Measurements from ENCODE around the gene NKD2. TPM values are rescaled to one million over a fixed set of nuclear protein-coding genes. Genes with fewer than 3 reads are reported as not detected.

The NKD2 gene
- total and polyA plus RNA-seq, 12 donors, result 0.22 to 32.8 (median 10.8) TPM

DNA sequence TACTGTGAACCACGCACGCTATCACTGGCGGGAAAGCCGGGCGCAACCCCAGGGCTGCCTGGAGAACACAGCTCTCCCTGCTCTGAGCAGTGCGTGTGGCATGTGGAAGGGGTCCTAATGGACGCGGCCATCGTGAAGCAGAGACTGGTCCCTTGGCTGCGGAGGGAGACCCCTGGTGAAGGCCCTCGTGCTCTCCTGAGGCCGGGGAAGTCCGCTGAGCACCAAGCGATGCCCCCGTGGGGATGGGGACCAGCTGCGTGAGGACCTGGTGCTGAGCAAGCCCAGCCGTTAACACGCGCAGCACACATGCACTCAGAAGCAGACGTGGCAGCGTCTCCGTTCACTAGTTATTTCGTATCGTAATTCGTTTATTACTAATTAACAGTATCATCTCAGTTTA, 78.8 kb downstream of the NKD2 start:
- H3K27ac ChIP-seq, result no peak overlapping the region
- no peaks in the 10 kb centered on the region for H3K27me3 ChIP-seq
- H3K4me3 ChIP-seq, result no peak overlapping the region
- H3K9me3 ChIP-seq (replicated peaks in 1 of 3), result no peaks in the 10 kb centered on the region
- DNase-seq, result no peak
- WGBS, 4 donors, result 96 to 98% (median 97%) methylated on average over 18 to 25 of the region's 25 CpGs
- peaks cover 0 to 66% of the 10 kb centered on the region in 2 donors for H3K36me3 ChIP-seq (replicated peaks in 1 of 2)
- H3K4me1 ChIP-seq (replicated peaks in 1 of 2), result peaks cover 0 to 14% of the 10 kb centered on the region in 2 donors
- intact Hi-C loops (cut with DNase I), result no loop called here
- TF ChIP-seq, protein P1, sequence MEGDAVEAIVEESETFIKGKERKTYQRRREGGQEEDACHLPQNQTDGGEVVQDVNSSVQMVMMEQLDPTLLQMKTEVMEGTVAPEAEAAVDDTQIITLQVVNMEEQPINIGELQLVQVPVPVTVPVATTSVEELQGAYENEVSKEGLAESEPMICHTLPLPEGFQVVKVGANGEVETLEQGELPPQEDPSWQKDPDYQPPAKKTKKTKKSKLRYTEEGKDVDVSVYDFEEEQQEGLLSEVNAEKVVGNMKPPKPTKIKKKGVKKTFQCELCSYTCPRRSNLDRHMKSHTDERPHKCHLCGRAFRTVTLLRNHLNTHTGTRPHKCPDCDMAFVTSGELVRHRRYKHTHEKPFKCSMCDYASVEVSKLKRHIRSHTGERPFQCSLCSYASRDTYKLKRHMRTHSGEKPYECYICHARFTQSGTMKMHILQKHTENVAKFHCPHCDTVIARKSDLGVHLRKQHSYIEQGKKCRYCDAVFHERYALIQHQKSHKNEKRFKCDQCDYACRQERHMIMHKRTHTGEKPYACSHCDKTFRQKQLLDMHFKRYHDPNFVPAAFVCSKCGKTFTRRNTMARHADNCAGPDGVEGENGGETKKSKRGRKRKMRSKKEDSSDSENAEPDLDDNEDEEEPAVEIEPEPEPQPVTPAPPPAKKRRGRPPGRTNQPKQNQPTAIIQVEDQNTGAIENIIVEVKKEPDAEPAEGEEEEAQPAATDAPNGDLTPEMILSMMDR (IDR thresholded peaks at IDR 0.05), result no peak
- TF ChIP-seq POLR2A (IDR thresholded peaks at IDR 0.05), result no peak

DNA sequence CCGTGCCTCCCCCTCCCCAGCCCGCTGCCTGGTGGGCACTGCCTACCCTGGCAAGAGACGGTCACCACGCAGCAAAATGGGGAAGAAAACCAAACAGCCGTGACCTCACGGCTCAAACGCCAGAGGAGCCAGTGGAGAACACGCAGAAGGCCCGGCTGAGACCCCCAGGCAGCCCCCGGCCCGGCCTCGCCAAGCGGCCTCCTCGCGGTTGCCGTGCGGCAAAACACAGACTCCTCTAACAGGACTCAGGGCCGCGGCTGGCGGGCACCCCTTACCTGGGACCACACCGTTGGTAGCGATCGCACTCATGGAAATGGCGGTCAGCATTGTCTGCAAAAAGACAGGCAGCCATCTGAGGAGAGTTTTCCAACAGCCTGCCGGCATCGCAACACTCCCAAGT, 79.4 kb downstream of the NKD2 start:
- H3K36me3 ChIP-seq (replicated peaks in 1 of 2), result peaks cover 0 to 67% of the 10 kb centered on the region in 2 donors
- no peak overlapping the region for H3K4me3 ChIP-seq
- no peaks in the 10 kb centered on the region for H3K27me3 ChIP-seq
- 94 to 97% (median 96%) methylated on average over 4 to 26 of the region's 26 CpGs for WGBS, 4 donors
- TF ChIP-seq, protein P1 (IDR thresholded peaks at IDR 0.05), result no peak
- TF ChIP-seq POLR2A (IDR thresholded peaks at IDR 0.05), result no peak
- no peak for DNase-seq
- no peak overlapping the region for H3K27ac ChIP-seq
- peaks cover 0 to 14% of the 10 kb centered on the region in 2 donors for H3K4me1 ChIP-seq (replicated peaks in 1 of 2)
- H3K9me3 ChIP-seq (replicated peaks in 1 of 3), result no peaks in the 10 kb centered on the region
- intact Hi-C loops (cut with DNase I), result no loop called here

Small RNA genes lying within 50 kb of the gene (microRNA-seq; reads per million reads assigned to microRNA genes)
- gene MIR4635, result 0 to 0.38 (median 0) reads per million in 3 donors

Small RNA genes lying within 50 kb of the gene (small RNA-seq; reads per million reads assigned to genes)
- 0 reads per million in 2 donors for gene MIR4635

Other genes starting within 250 kb of the NKD2 start
- 1 to 10 TPM in 3 of 9 donors, under 1 TPM in 4, not detected in 2; 0.64 to 4.6 (median 0.89) TPM for gene ZDHHC11B, start 224.1 kb upstream of the NKD2 start, total RNA-seq
- gene ZDHHC11B, start 224.1 kb upstream of the NKD2 start, polyA plus RNA-seq, result 1 to 10 TPM; 1.7 to 7.8 (median 5.2) TPM
- 1 to 10 TPM in 6 of 9 donors, under 1 TPM in 1, not detected in 2; 0.57 to 4.0 (median 2.7) TPM for gene ZDHHC11, start 157.8 kb upstream of the NKD2 start, total RNA-seq
- 1 to 10 TPM; 1.1 to 8.6 (median 4.3) TPM for gene ZDHHC11, start 157.8 kb upstream of the NKD2 start, polyA plus RNA-seq
- gene BRD9, start 116.0 kb upstream of the NKD2 start, total RNA-seq, result 10 to 100 TPM; 11.3 to 32.4 (median 24.4) TPM
- 10 to 100 TPM; 27.5 to 39.5 (median 35.5) TPM for gene BRD9, start 116.0 kb upstream of the NKD2 start, polyA plus RNA-seq
- gene TRIP13, start 115.9 kb upstream of the NKD2 start, total RNA-seq, result 1 to 10 TPM in 4 of 9 donors, under 1 TPM in 5; 0.30 to 4.2 (median 0.79) TPM
- 1 to 10 TPM in 1 of 3 donors, under 1 TPM in 2; 0.32 to 5.0 (median 0.71) TPM for gene TRIP13, start 115.9 kb upstream of the NKD2 start, polyA plus RNA-seq
- 10 to 100 TPM in 8 of 9 donors, 1 to 10 TPM in 1; 1.3 to 52.6 (median 29.4) TPM for gene SLC12A7, start 103.3 kb downstream of the NKD2 start, total RNA-seq
- gene SLC12A7, start 103.3 kb downstream of the NKD2 start, polyA plus RNA-seq, result 10 to 100 TPM in 2 of 3 donors, 1 to 10 TPM in 1; 5.5 to 25.8 (median 18.6) TPM
- under 1 TPM in 1 of 9 donors, not detected in 8; under 0.01 TPM for gene SLC6A19, start 192.8 kb downstream of the NKD2 start, total RNA-seq
- not detected for gene SLC6A19, start 192.8 kb downstream of the NKD2 start, polyA plus RNA-seq
- not detected for gene SLC6A18, start 216.6 kb downstream of the NKD2 start, total RNA-seq
- not detected for gene SLC6A18, start 216.6 kb downstream of the NKD2 start, polyA plus RNA-seq

All from adrenal gland (tissue), 12 donors.